PC-9 (cell line): ENCODE results near the gene GLRA2. TPM values are rescaled to one million over a fixed set of nuclear protein-coding genes. Genes with fewer than 3 reads are reported as not detected.

Experiments
- BruUV-seq: library from RNA; stranded (reverse); fragments of 400-500 nt; replicated peaks from 2 replicates; lab custom pipeline; 2021; lab: Mats Ljungman, UMichigan
- CTCF ChIA-PET: fragments of 300-600 bp; sonication (Branson Sonifier 250); formaldehyde crosslinking; loops from one replicate; lab custom pipeline; 2022; ENCODE audit warnings: antibody characterized with exemption; lab: Charles Lee
- POLR2A ChIA-PET: fragments of 300-600 bp; sonication (Branson Sonifier 250); formaldehyde crosslinking; loops from one replicate; lab custom pipeline; 2022; ENCODE audit warnings: antibody characterized with exemption; ENCODE audit not compliant: unreplicated experiment; lab: Charles Lee
- DNase-seq, 2 experiments: peaks; one replicate each; pipeline versions ENCODE4 v3.0.0 to v3.0.0-alpha.2; 2015 to 2022; ENCODE audit warnings: mixed read lengths in 1 of 2
- H2AFZ ChIP-seq: fragments of 200-600 bp; sonication (generic); 2 replicates; pipeline ENCODE4 v1.8.1; 2017; ENCODE audit warnings: antibody characterized with exemption
- H3F3A ChIP-seq: fragments of 200-600 bp; sonication (generic); 2 replicates; pipeline ENCODE4 v1.8.1; 2017; ENCODE audit warnings: antibody characterized with exemption, mild to moderate bottlenecking, low read depth; ENCODE audit not compliant: insufficient read depth
- H3K27ac ChIP-seq: fragments of 200-600 bp; sonication (generic); 2 replicates; pipeline ENCODE4 v1.6.1; 2016; ENCODE audit warnings: mixed run types
- H3K27me3 ChIP-seq: fragments of 200-600 bp; sonication (generic); 2 replicates; pipeline ENCODE4 v1.6.1; 2016; ENCODE audit warnings: low read depth, mixed run types; ENCODE audit not compliant: insufficient read depth
- H3K36me3 ChIP-seq: fragments of 200-600 bp; sonication (generic); 2 replicates; pipeline ENCODE4 v1.6.1; 2016; ENCODE audit warnings: low read depth, mixed run types
- H3K4me1 ChIP-seq: fragments of 200-600 bp; sonication (generic); replicated peaks from 2 replicates; pipeline ENCODE4 v1.6.1; 2016; ENCODE audit warnings: mixed run types; ENCODE audit not compliant: insufficient read depth
- H3K4me2 ChIP-seq: fragments of 200-600 bp; sonication (generic); 2 replicates; pipeline ENCODE4 v1.6.1; 2017; ENCODE audit warnings: mixed run types
- H3K4me3 ChIP-seq: fragments of 200-600 bp; sonication (generic); 2 replicates; pipeline ENCODE4 v1.6.1; 2016; ENCODE audit warnings: mixed run types
- H3K79me2 ChIP-seq: fragments of 200-600 bp; sonication (generic); 2 replicates; pipeline ENCODE4 v1.6.1; 2017; ENCODE audit warnings: low read depth, mixed run types
- H3K9me2 ChIP-seq: fragments of 200-600 bp; sonication (generic); 2 replicates; pipeline ENCODE4 v1.8.1; 2017; ENCODE audit warnings: mild to moderate bottlenecking; ENCODE audit not compliant: insufficient read depth
- H3K9me3 ChIP-seq: fragments of 200-600 bp; sonication (generic); 2 replicates; pipeline ENCODE4 v1.8.1; 2016; ENCODE audit warnings: low read depth; ENCODE audit not compliant: insufficient read depth
- H4K20me1 ChIP-seq: fragments of 200-600 bp; sonication (generic); 2 replicates; pipeline ENCODE4 v1.8.1; 2017; ENCODE audit not compliant: insufficient read depth
- CTCF ChIP-seq: fragments of 200-600 bp; sonication (generic); conservative IDR thresholded peaks from 2 replicates; pipeline ENCODE4 v1.6.1; 2017; ENCODE audit warnings: mixed run types, antibody characterized with exemption, mild to moderate bottlenecking, moderate library complexity
- EZH2 ChIP-seq: fragments of 200-600 bp; sonication (generic); IDR thresholded peaks from 2 replicates; pipeline ENCODE4 v1.8.0; 2017; ENCODE audit warnings: antibody characterized with exemption, low read depth
- intact Hi-C: fragments of 100-400 bp; cut with micrococcal nuclease; formaldehyde crosslinking; loops from one replicate; pipeline ENCODE4 v1.10.0; 2022; ENCODE audit not compliant: unreplicated experiment
- total RNA-seq: library from RNA; stranded (reverse); gene quantifications from 2 replicates; pipeline ENCODE4 v1.2.3, GENCODE V29; 2021

GLRA2 gene
- total RNA-seq, 1 experiment from 2014 or later: not detected

DNA sequence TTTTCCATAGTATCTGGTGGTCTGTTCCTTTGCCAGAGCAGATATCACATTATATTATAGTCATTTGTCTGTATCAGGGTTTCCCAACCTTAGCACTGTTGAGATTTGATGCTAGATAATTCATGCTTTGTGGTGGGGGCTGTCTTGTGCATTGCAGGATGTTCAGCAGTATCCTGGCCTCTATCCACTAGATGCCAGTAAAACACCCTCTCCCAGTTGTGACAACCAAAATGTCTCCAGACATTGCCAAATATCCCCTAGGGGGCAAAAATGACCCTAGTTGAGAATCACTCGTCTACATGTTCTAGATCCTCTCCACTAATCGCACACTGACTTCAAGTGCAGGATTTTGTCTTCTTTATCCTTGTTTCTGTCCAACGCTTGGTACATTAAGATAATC lies 182.8 kb downstream of the GLRA2 start:
- DNase-seq: no peak
- no peaks in the 10 kb centered on the region for H3K4me1 ChIP-seq
- H3K9me2 ChIP-seq: no peaks in the 10 kb centered on the region
- BruUV-seq: no TSS peak
- H3K4me2 ChIP-seq: no peak overlapping the region
- CTCF ChIA-PET: no interaction called here
- intact Hi-C loops: loop anchor here (5.0 kb wide), 1 partner anchor 615 kb away; no protein-coding TSS in a partner anchor
- H3K9me3 ChIP-seq: no peaks in the 10 kb centered on the region
- no peaks in the 10 kb centered on the region for H3K27me3 ChIP-seq
- H2AFZ ChIP-seq: no peak overlapping the region
- no peaks in the 10 kb centered on the region for H3K79me2 ChIP-seq
- H3F3A ChIP-seq: no peaks in the 10 kb centered on the region
- no peak overlapping the region for H3K4me3 ChIP-seq
- H3K27ac ChIP-seq: no peak overlapping the region
- TF ChIP-seq EZH2 (no peak), CTCF (no peak)
- H4K20me1 ChIP-seq: no peaks in the 10 kb centered on the region
- H3K36me3 ChIP-seq: no peaks in the 10 kb centered on the region
- POLR2A ChIA-PET: no interaction called here

GRCh38 chrX:14717949-14718348 lies 188.6 kb downstream of the GLRA2 start:
- Histone ChIP-seq H2AFZ (no peak overlapping the region), H3K4me1 (no peaks in the 10 kb centered on the region), H3K79me2 (no peaks in the 10 kb centered on the region), H3K4me3 (no peak overlapping the region), H4K20me1 (no peaks in the 10 kb centered on the region), H3K4me2 (no peak overlapping the region), H3K27me3 (no peaks in the 10 kb centered on the region), H3F3A (no peaks in the 10 kb centered on the region), H3K9me3 (no peaks in the 10 kb centered on the region), H3K27ac (no peak overlapping the region), H3K9me2 (no peaks in the 10 kb centered on the region), H3K36me3 (no peaks in the 10 kb centered on the region)
- TF ChIP-seq CTCF (no peak), EZH2 (no peak)
- intact Hi-C loops: no loop called here
- ChIA-PET CTCF (no interaction called here), POLR2A (no interaction called here)
- no peak for DNase-seq
- BruUV-seq: no TSS peak

GRCh38 chrX:14718403-14718802 lies 189.1 kb downstream of the GLRA2 start:
- ChIA-PET CTCF (no interaction called here), POLR2A (no interaction called here)
- Histone ChIP-seq H3F3A (no peaks in the 10 kb centered on the region), H3K4me1 (no peaks in the 10 kb centered on the region), H3K9me2 (no peaks in the 10 kb centered on the region), H3K27me3 (no peaks in the 10 kb centered on the region), H3K4me2 (no peak overlapping the region), H3K27ac (no peak overlapping the region), H3K9me3 (no peaks in the 10 kb centered on the region), H4K20me1 (no peaks in the 10 kb centered on the region), H2AFZ (no peak overlapping the region), H3K4me3 (no peak overlapping the region), H3K79me2 (no peaks in the 10 kb centered on the region), H3K36me3 (no peaks in the 10 kb centered on the region)
- BruUV-seq: no TSS peak
- no peak for TF ChIP-seq EZH2
- TF ChIP-seq CTCF: no peak
- DNase-seq: no peak
- intact Hi-C loops: no loop called here
